Endometrial microvascular endothelial cells (primary cell): ENCODE results near the gene DDT. TPM values are rescaled to one million over a fixed set of nuclear protein-coding genes. Genes with fewer than 3 reads are reported as not detected.
"Not testable (repeated sequence)": the region's sequence is repeated elsewhere in the genome, so short reads cannot be mapped to it uniquely, and the experiment has no call there.

Source experiments
- in situ Hi-C: cut with HindIII; loops from 2 replicates; pipeline ENCODE4 v1.10.0; 2017; ENCODE audit warnings: low sequenced_read_pairs, low pct_unique_long_range_greater_than_20kb; ENCODE audit errors: inconsistent ontology term
- total RNA-seq: library from RNA; depleted of rRNA; stranded (reverse); fragments of >200 nt; gene quantifications from one replicate; pipeline ENCODE4 v1.2.3, GENCODE V29; 2015; ENCODE audit errors: inconsistent ontology term

DDT gene
- total RNA-seq, 1 donor from 2014 or later = 98.1 TPM

DNA sequence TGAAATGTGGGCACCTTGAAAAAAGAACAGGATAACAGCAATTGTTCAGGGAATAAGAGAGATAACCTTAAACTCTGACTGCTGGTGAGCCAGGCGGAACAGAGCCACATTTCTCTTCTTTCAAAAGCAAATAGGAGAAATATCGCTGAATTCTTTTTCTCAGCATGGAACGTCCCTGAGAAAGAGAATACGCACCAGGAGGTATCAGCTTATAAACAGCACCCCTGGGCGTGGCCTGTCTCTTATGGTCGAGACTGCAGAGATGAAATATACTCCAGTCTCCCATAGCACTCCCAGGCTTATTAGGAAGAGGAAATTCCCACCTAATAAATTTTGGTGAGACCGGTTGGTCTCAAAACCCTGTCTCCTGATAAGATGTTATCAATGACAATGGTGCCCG, 18.4 kb downstream of the DDT start:
- in situ Hi-C loops = not testable (repeated sequence)

DNA sequence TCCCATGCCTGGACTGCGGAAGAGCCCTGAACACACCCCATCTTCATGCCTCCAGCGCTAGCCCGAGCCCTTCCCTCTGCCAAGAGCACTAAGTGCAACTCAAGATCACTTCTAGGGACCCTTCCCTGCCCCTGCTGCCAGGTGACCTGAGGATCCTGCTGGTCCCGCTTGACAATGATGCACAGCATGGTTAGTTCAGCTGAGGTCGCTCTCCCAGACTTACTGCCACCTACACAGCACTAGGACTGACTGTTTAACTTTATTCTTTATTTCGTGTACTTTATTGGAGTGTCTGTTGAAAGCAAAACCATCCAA, 19.3 kb downstream of the DDT start:
- in situ Hi-C loops = not testable (repeated sequence)

- in situ Hi-C loops = not testable (repeated sequence)
Observed at GRCh38 chr22:23954193-23954990, 19.8 kb downstream of the DDT start.

GRCh38 chr22:23953485-23953884, 20.8 kb downstream of the DDT start:
- in situ Hi-C loops = not testable (repeated sequence)

DNA sequence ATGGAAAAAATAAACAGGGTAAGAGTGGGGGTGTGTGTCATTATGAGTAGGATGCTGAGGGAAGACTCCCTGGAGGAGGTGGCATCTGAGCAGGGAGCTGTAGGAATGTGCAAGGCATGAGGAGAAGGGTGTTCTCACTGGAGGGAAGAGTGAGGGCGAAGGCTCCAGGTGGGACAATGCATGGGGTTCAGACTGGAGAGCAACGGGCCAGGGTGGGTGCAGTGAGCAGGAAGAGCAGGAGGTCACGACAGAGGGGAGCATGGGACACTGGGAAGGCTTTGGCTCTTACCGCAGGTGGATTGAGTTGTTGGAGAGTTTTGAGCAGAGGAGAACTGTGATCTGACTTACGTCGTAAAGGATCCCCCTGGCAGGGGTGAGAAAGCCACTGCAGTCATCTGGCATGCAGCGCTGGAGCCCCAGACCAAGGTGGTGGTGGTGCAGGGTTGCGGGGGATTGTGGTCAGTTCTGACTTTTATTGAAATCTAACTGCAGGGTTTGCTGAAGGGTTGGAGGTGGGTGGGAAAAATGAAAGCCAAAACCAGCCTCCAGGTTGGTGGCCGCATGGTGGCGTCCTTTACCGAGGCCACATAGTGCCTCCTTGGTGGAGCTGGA, 21.3 kb downstream of the DDT start:
- in situ Hi-C loops = not testable (repeated sequence)

DNA sequence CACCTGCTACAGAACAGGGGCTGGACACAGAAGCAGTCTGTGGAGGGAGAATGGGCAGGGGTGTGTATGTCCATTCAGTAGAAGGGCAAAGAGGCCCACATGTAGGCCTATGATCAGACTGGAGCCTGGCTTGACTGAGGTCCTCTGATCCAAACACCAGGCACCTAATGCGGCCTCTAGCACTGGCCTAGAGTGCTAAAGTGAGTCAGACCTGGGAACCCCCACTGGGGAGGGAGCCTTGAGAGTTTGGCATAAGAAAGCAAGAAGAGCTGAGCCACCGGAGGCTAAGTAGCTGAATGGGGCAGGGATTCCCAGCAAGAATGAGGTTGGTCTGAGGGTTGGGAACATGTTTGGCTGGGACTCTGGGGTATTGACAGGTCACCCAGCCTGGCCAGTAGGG, 22.9 kb downstream of the DDT start:
- in situ Hi-C loops = not testable (repeated sequence)

DNA sequence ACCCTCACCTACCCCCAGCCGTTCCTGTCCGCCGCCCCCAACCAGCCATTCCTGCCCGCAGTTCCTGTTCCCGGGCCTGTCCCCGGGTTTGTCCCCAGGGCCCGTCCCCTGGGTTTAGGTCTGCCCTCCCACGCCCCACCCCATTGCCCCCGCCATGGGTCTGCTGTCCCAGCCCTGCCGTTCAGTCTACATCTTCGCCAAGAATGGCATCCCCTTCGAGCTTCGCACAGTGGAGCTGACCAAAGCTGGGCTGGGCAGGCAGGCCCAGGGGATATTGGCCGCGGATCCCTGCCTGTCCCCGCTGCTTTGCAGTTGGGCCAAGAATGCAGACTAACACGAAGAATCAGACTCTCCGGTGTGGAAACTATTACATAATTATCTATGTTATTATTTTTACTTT, 24.5 kb downstream of the DDT start:
- in situ Hi-C loops = not testable (repeated sequence)

- in situ Hi-C loops = not testable (repeated sequence)
Observed at GRCh38 chr22:23947391-23947790, 26.9 kb downstream of the DDT start.

GRCh38 chr22:23940166-23940565, 34.1 kb downstream of the DDT start:
- in situ Hi-C loops = not testable (repeated sequence)

DNA sequence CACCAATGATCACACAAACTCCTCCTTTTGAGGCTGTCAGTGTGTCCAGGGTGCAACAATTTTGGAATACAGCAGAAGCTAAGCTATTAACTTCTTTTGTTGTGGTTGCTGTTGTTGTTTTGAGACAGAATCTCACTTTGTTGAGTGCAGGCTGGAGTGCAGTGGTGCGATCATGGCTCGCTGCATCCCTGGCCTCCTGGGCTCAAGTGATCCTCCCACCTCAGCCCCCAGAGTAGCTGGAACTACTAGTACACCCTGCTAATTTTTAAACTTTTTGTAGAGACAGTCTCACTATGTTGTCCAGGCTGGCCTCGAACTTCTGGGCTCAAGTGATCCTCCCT, 35.3 kb downstream of the DDT start:
- in situ Hi-C loops = no loop called here

GRCh38 chr22:23938328-23939016, 35.8 kb downstream of the DDT start:
- in situ Hi-C loops = no loop called here

DNA sequence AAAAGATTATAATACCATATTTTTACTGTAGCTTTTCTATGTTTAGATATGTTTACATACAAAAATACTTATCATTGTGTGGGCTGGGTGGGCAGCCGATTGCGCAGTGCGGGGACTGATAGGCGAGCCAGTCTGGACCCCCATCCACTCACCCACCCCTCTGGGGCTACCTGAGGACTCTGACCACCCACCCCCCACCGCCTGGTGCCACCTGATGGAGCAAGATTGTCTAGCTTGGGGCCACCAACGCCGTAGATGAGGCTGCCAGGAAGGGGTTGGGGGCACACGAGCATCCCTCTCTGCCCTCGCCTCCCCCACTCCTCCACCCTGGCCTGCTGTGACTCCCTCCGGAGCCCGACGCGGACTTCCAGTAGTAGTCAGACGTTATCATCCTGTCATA, 47.7 kb downstream of the DDT start:
- in situ Hi-C loops = no loop called here

DNA sequence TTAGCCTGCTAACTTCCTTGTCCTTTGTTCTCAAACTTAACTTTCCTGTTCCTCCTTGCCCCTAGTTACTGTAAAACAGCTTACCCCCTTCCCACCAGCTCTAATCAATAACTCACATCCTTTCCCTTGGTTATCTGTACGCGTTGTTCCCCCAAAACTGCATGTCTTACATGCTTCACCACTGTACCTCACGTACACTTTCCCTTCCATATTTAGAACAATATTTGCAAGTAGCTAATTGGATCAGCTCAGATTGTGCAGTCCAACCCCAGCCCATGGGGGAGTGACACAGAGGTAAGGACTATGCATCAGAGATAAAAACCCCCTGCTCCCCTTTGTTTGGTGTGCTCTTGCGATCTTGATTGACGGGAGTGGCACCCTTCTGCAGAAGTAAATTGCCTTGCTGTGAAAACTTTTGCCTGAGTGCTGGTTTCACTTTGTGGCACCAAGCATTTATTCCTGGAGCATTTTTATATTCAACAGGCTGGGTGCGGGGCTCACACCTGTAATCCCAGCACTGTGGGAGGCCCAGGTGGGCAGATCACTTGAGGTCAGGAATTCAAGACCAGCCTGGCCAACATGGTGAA, 49.1 kb downstream of the DDT start:
- in situ Hi-C loops = no loop called here

GRCh38 chr22:23922921-23923320, 51.3 kb downstream of the DDT start:
- in situ Hi-C loops = no loop called here

DNA sequence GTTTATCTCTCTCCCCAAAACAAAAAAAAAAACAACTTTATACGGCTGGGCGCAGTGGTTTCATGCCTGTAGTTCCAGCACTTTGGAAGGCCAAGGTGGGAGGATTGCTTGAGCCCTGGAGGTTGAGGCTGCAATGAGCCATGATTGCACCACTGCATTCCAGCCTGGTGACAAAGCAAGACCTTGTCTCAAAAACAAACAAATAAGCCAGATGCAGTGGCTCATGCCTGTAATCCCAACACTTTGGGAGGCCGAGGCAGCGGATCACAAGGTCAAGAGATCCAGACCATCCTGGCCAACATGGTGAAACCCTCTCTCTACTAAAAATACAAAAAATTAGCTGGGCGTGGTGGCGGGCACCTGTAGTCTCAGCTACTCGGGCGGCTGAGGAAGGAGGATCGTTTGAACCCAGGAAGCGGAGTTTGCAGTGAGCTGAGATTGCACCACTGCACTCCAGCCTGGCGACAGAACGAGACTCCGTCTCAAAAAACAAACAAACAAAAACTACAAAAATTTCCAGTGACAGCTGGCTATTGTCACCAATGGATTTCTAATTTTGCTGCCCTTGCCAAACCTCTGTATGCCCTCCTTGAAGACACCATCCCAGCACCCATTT, 52.5 kb downstream of the DDT start:
- in situ Hi-C loops = not testable (repeated sequence)

Other genes starting within 250 kb of the DDT start
- 1.6 TPM for gene ZNF70, start 223.3 kb downstream of the DDT start, total RNA-seq
- gene VPREB3, start 220.0 kb downstream of the DDT start, total RNA-seq = not detected
- gene C22orf15, start 211.5 kb downstream of the DDT start, total RNA-seq = not detected
- gene CHCHD10, start 206.5 kb downstream of the DDT start, total RNA-seq = 9.7 TPM
- gene MMP11, start 201.6 kb downstream of the DDT start, total RNA-seq = 2.4 TPM
- 141 TPM for gene SMARCB1, start 187.5 kb downstream of the DDT start, total RNA-seq
- not detected for gene DERL3, start 135.4 kb downstream of the DDT start, total RNA-seq
- 4.7 TPM for gene SLC2A11, start 116.6 kb downstream of the DDT start, total RNA-seq
- 414 TPM for gene MIF, start 80.1 kb downstream of the DDT start, total RNA-seq
- gene GSTT2B, start 13.2 kb downstream of the DDT start, total RNA-seq = 0.19 TPM
- gene DDTL, start 7.6 kb downstream of the DDT start, total RNA-seq = not detected
- 0.56 TPM for gene GSTT2, start 5.7 kb upstream of the DDT start, total RNA-seq
- not detected for gene GSTT4, start 31.0 kb upstream of the DDT start, total RNA-seq
- 31.4 TPM for gene CABIN1, start 36.9 kb upstream of the DDT start, total RNA-seq
- 0.09 TPM for gene SUSD2, start 207.0 kb upstream of the DDT start, total RNA-seq